Stimulated activated naive CD8-positive, alpha-beta T cell treated with anti-CD3 and anti-CD28 coated beads, Interleukin-15, amount 100 ng/mL, for 72 hours (primary cell): ENCODE measurements around the gene VWA3B.

Experiments used
- ATAC-seq: fragments of 150-1000 bp; cut with Tn5 transposase; 2 replicates; pipeline ENCODE4 v1.10.0; 2021; ENCODE audit warnings: mild to moderate bottlenecking, moderate library complexity
- DNase-seq, 2 donors: peaks; one replicate each; pipeline ENCODE4 v3.0.0; 2021 to 2022
- H3K27ac Mint-ChIP-seq, 2 donors: one replicate each; pipeline ENCODE4 v1.8.0; 2022; ENCODE audit warnings: mild to moderate bottlenecking in 2 of 2, mixed read lengths in 2 of 2, moderate library complexity in 2 of 2
- H3K27me3 Mint-ChIP-seq: one replicate; pipeline ENCODE4 v1.8.0; 2022; ENCODE audit warnings: mixed read lengths
- H3K4me1 Mint-ChIP-seq: one replicate; pipeline ENCODE4 v1.8.0; 2022; ENCODE audit warnings: mild to moderate bottlenecking, mixed read lengths
- H3K4me3 Mint-ChIP-seq, 2 donors: one replicate each; pipeline ENCODE4 v1.8.0; 2022; ENCODE audit warnings: mild to moderate bottlenecking in 2 of 2, mixed read lengths in 2 of 2, moderate library complexity in 1 of 2
- H3K9me3 Mint-ChIP-seq, 2 donors: one replicate each; pipeline ENCODE4 v1.8.0; 2022; ENCODE audit warnings: mixed read lengths in 2 of 2

VWA3B gene

DNA sequence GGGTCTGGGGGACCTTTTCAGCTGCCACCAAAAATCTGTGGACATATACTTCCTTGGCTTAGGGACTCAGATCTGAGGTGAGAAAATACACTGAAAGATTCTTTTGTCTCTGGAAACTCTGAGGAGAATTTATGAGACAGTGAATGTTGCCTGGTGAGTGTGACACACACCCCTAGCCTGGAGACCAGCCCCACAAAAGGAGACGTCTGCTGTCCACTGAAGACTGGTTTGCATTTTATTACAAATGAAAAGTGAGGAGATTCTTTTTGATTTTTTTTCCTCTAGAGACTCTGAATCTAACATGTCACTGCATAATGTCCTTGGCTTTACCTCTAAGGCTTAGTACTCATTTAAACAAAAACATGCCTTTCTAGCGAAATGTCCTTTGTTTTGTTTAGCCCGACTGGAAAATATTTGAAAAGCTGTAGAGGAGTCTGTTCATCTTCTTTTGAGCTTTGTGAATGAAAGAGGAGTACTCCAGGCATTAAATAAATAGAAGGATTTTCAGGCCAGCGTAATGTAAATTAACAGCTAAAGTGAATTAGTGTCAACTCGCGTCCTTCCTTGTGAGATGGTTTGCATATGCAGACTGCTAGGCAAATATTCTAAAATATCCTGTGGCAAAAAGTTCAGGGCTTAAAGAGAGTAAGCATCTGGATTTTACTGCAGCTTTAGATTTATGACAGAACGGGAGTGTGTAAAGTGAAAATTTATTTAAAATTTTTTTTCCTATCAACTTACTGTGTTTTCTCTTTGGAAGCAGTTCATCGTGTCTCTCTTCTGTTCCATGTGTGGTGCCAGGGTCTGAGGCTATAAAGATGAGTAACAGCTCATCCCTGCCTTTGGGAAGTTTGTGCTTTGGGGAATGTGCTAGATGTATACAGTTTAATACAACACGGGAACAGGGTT is 125.4 kb downstream of the VWA3B start:
- no peak for ATAC-seq
- no peak for DNase-seq
- H3K27me3 Mint-ChIP-seq = peaks cover 64% of the 10 kb centered on the region
- no peaks in the 10 kb centered on the region for H3K4me1 Mint-ChIP-seq
- H3K9me3 Mint-ChIP-seq = no peaks in the 10 kb centered on the region
- H3K27ac Mint-ChIP-seq = no peak overlapping the region
- no peak overlapping the region for H3K4me3 Mint-ChIP-seq

DNA sequence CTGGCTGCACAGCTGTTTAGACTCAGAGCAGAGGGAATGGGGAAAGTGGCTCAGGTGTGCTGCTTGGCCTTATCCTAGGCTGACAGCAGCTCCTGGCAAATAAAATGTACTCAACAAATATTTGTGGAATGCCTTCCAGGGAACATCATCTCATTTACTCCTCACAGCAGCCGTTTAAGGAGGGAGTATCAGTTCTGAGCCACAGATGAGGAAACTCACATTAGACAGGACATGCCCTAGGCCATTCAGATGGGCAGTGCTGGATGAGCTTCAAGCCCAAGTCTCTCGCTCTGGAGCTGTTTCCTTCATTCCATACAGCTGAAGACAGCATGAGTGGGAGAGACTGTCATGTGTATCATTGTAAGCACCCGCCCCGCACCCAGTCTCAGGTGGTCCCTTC is 129.6 kb downstream of the VWA3B start:
- H3K9me3 Mint-ChIP-seq = peaks cover 8 to 16% of the 10 kb centered on the region in 2 donors
- no peak for DNase-seq
- no peak overlapping the region for H3K4me3 Mint-ChIP-seq
- peaks cover 2% of the 10 kb centered on the region for H3K4me1 Mint-ChIP-seq
- no peak for ATAC-seq
- H3K27me3 Mint-ChIP-seq = peaks cover 58% of the 10 kb centered on the region
- H3K27ac Mint-ChIP-seq = no peak overlapping the region

DNA sequence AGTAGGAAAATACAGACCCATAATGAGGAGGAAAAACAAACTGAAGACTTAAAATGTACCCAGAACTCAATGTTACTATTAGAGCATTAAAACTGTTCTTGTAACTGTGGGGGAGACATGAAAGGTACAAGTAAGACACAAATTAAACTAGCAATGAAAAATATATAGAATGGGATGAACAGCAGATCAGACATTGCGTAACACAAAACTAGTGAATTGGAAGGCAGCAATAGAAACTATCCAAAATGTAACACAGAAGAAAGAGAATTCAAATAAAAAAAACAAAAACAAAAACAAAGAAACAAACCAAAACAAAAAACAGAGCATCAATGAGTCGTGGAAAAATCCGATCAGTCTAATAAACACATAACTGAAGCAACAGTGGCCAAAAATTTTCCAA is 132.2 kb downstream of the VWA3B start:
- peaks cover 55% of the 10 kb centered on the region for H3K27me3 Mint-ChIP-seq
- peaks cover 6% of the 10 kb centered on the region for H3K4me1 Mint-ChIP-seq
- H3K9me3 Mint-ChIP-seq = peaks cover 8 to 19% of the 10 kb centered on the region in 2 donors
- no peak for ATAC-seq
- no peak overlapping the region for H3K27ac Mint-ChIP-seq
- H3K4me3 Mint-ChIP-seq = no peak overlapping the region
- DNase-seq = no peak

DNA sequence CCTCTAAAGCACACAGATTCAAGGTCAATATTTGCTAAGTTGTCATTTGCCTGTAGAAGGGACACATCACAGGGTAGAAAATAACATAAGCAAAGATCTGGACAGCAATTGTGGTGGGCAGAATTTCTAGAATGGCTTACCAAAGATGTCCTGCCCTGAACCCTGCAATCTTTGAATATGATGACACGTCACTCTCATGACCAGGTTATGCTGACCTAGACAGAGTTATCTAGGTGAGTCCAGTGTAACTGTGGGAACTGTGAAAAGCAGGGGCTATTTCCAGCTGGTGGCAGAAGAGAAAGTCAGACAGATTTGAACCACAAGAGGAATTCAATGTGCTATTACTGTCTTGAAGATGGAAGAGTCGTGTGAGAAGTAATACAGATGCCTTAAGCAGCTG is 147.0 kb downstream of the VWA3B start:
- no peaks in the 10 kb centered on the region for H3K9me3 Mint-ChIP-seq
- no peak overlapping the region for H3K4me3 Mint-ChIP-seq

DNA sequence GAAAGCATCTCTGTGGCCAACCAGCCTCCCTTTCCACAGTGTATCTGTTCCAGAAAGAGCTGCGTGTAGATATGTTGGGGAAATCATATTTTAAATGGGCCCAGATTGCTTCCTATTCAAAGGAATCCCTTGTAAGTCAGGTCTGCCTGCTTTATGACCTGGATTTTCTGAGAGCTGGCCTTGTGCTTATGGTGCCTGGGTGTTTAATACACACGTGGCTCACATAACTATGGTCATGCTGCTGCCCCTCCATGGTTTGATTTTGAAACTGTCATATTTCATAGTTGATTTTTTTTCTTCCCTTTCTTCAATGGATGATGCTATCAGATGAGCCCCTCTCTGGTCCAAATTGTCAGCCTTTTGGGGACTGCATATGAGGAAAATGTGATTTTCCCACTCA is 147.8 kb downstream of the VWA3B start:
- peaks cover 14% of the 10 kb centered on the region for H3K27me3 Mint-ChIP-seq

More for the DNA sequence above, 147.0 kb downstream of the VWA3B start:
- H3K27me3 Mint-ChIP-seq = peaks cover 14% of the 10 kb centered on the region
- no peaks in the 10 kb centered on the region for H3K4me1 Mint-ChIP-seq
- no peak for DNase-seq
- ATAC-seq = no peak
- H3K27ac Mint-ChIP-seq = no peak overlapping the region

DNA sequence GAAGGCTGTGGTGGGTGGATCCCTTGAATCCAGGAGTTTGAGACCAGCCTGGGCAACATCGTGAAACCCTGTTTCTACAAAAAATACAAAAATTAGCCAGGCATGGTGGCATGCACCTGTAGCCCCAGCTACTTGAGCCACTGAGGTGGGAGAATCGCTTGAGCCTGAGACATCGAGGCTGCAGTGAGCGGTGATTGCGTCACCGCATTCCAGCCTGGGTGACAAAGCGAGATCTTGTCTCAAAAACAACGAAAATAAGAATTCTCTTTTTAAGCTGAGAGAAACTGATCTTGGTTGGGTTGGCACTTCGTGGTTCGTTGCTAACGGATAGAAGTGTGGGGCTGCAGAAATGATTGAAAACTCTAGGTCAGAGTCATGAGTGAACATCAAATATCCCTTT is 150.0 kb downstream of the VWA3B start:
- H3K27me3 Mint-ChIP-seq = peaks cover 32% of the 10 kb centered on the region
- DNase-seq (no peak), ATAC-seq (no peak)
- no peak overlapping the region for H3K27ac Mint-ChIP-seq
- H3K4me1 Mint-ChIP-seq = no peaks in the 10 kb centered on the region
- no peaks in the 10 kb centered on the region for H3K9me3 Mint-ChIP-seq
- no peak overlapping the region for H3K4me3 Mint-ChIP-seq

More for the DNA sequence above, 147.8 kb downstream of the VWA3B start:
- Mint-ChIP-seq H3K4me1 (no peaks in the 10 kb centered on the region), H3K9me3 (no peaks in the 10 kb centered on the region), H3K4me3 (no peak overlapping the region), H3K27ac (no peak overlapping the region)
- DNase-seq = no peak
- ATAC-seq = no peak

DNA sequence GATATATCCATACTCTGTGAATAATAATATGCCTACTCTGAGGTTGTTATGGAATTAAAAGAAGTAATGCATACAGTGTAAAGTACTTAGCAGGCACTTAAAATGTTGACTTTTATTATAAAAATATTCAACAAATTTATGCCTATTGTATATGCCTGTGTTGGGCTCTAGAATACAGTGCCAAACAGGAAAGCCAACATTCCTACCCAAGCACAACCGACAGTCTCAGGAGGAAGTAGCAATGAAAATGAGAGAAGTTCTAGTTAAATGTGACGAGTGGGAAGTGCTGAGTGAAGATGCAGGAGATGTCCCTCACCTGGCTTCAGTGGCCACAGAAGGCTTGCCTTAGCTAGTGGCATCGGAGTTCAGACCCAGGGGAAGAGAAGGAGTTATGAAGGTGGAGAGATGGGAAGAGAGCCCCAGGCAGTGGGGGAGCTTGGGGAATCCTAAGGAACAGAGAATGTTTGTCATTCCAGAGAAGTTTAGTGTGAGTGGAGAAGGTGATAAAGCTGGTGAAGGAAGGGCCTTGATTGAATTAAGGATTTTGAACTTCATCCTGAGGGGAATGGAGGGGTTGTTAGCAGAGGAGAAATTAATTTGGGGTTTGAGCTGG is 153.9 kb downstream of the VWA3B start:
- DNase-seq (no peak), ATAC-seq (no peak)
- no peaks in the 10 kb centered on the region for H3K4me1 Mint-ChIP-seq
- H3K27me3 Mint-ChIP-seq = peaks cover 47% of the 10 kb centered on the region
- no peak overlapping the region for H3K4me3 Mint-ChIP-seq
- H3K9me3 Mint-ChIP-seq = no peaks in the 10 kb centered on the region
- H3K27ac Mint-ChIP-seq = no peak overlapping the region

DNA sequence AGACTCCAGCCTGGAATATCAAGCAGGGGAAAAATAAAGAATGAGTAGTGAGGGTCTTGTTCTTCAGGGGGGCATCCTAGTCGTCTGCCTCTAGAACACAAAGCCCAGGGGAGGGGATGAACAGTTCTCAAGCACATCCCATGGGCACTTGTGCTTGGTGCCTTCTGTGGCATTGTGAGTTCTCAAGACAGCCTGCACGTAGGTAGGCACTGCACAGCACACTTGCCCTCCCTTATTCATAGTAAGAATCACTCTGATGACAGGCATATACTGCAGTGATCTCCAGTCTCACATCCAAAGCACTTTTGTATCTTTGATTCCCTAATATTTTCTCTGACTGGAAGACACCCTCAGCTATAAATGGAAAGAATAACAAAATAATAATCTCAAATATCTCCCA is 154.6 kb downstream of the VWA3B start:
- H3K27ac Mint-ChIP-seq = no peak overlapping the region
- no peak for DNase-seq
- ATAC-seq = no peak
- peaks cover 43% of the 10 kb centered on the region for H3K27me3 Mint-ChIP-seq
- H3K4me3 Mint-ChIP-seq = no peak overlapping the region
- H3K4me1 Mint-ChIP-seq = no peaks in the 10 kb centered on the region
- no peaks in the 10 kb centered on the region for H3K9me3 Mint-ChIP-seq

DNA sequence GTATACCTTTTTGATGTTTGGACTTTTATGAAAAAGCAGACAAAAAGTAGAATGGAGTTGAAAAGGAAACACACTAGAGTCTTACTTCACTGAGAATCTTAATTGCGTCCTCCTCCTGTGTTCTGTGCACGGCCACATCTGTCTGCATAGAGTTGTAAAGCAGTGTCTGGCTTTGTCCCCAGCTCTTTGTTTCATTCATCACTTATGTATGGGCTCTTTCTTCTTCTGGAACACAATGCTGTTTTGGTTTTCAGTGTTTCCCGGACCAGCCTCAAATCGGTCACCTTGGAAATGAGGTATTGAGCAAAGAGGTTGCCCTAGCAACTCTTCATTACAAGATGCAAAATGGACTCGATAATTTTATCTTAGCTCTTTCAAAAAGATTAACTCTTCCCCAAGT is 155.0 kb downstream of the VWA3B start:
- no peak for ATAC-seq
- Mint-ChIP-seq H3K4me3 (no peak overlapping the region), H3K9me3 (no peaks in the 10 kb centered on the region), H3K27me3 (peaks cover 38% of the 10 kb centered on the region), H3K27ac (no peak overlapping the region), H3K4me1 (no peaks in the 10 kb centered on the region)
- no peak for DNase-seq

DNA sequence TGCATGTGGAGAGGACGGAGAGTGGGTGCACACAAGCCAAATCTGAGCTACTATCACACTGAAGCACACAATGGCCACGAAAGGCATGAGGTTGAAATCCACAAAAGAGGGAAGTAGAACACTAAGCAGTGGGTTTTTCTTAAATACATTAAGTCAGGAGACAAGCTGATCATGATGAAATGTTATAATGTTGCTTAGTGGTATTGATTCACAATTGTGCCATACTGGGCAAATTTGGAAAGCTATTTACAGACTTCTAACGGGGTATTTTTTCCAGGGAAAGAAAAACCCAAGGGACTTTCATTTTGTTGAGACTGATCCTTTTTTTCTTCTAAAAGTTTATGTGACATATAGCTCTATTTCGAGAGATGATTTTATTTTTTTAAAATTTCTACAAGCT is 158.5 kb downstream of the VWA3B start:
- no peak for DNase-seq
- Mint-ChIP-seq H3K4me1 (no peaks in the 10 kb centered on the region), H3K9me3 (peaks cover 9 to 11% of the 10 kb centered on the region in 2 donors), H3K27me3 (peaks cover 30% of the 10 kb centered on the region), H3K27ac (no peak overlapping the region), H3K4me3 (no peak overlapping the region)
- no peak for ATAC-seq

DNA sequence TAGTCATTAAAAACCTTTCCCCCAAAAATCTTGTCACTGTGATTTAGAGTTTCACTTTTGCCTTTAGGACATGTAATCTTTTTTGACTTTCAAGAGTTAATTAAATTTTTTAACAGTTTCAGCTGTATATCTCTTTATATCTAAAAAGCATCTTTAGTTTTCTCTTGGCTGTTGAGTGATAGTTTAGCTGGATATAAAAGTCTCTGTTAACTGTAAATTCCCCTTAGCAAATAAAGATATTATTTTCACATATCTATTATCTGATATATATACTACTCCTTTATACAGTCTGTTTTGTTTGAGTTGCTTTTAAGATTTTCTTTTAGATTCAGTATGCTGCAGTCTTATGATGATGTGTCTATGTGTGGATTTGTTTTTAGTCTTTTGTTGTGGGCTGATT is 160.4 kb downstream of the VWA3B start:
- ATAC-seq = no peak

DNA sequence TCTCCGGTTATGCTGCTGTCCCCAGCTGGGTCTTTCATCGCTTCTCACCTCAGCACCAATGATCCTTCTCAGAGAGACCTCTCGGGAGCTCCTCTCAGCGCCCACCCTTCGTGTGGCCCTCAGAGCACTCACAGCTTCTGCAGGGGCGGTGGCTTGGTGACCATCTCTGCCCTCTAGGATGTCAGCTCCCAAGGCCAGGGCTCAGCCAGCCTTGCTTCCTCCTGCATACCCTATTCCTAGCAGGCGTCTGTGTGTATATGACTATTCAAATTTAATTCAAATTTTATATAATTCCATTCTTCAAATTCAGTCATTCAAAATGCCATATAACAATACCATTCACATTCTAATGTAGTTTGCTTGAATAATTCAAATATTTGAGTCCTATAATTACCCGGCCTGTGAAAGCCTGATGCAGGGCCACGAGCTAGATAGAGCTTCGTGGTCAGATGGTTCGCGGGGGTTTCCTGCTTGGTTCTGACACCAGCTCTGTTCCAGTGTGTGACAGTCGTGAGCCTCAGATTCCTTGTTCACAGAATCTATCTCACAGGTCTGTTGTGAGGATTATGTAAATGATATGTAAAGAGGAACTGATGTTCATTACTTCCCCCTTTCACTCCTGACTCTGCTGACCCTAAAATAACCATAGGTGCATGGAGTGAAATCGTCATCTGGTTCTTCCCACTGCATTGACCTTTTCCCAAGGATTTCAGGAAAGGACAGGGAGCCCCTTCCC is 165.2 kb downstream of the VWA3B start:
- H3K9me3 Mint-ChIP-seq = peaks cover 9 to 11% of the 10 kb centered on the region in 2 donors
- H3K4me1 Mint-ChIP-seq = no peaks in the 10 kb centered on the region
- no peak overlapping the region for H3K4me3 Mint-ChIP-seq
- H3K27me3 Mint-ChIP-seq = peaks cover 10% of the 10 kb centered on the region
- DNase-seq (no peak), ATAC-seq (no peak)
- H3K27ac Mint-ChIP-seq = no peak overlapping the region

More for the DNA sequence above, 160.4 kb downstream of the VWA3B start:
- H3K4me3 Mint-ChIP-seq = no peak overlapping the region
- H3K27me3 Mint-ChIP-seq = peaks cover 11% of the 10 kb centered on the region
- no peaks in the 10 kb centered on the region for H3K4me1 Mint-ChIP-seq
- peaks cover 9 to 11% of the 10 kb centered on the region in 2 donors for H3K9me3 Mint-ChIP-seq
- no peak overlapping the region for H3K27ac Mint-ChIP-seq
- DNase-seq = no peak

DNA sequence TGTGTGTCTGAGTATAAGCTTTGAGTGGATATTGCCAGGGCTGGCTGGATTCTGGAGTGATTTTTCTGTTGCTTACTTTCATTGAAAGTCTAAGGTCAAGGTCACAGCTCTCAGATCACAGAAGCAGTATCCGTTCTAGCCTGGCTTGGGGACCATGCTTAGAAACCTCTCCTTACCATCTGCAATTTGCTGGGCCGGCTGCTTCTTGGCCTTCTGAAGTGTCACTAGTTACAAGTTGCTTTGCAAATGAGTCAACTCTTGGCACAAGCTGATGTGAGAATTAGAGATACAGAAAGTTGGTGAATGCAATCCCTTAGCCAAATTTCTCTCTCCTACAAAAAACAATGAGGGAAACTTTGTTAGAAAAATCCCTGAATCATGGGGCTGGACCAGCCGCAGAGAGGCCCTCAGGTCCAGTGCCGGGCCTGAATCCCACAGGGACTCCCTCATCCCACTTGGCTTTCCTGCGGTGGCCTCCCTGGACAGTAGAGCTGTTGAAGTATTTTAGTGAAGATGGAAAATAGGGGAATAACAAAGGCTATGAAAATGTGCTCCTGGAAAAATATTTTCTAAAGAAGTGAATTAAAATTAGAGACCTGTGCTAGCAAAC is 166.6 kb downstream of the VWA3B start:
- Mint-ChIP-seq H3K4me3 (no peak overlapping the region), H3K27ac (no peak overlapping the region), H3K4me1 (no peaks in the 10 kb centered on the region), H3K27me3 (peaks cover 19% of the 10 kb centered on the region), H3K9me3 (peaks cover 4 to 5% of the 10 kb centered on the region in 2 donors)
- no peak for ATAC-seq
- no peak for DNase-seq

DNA sequence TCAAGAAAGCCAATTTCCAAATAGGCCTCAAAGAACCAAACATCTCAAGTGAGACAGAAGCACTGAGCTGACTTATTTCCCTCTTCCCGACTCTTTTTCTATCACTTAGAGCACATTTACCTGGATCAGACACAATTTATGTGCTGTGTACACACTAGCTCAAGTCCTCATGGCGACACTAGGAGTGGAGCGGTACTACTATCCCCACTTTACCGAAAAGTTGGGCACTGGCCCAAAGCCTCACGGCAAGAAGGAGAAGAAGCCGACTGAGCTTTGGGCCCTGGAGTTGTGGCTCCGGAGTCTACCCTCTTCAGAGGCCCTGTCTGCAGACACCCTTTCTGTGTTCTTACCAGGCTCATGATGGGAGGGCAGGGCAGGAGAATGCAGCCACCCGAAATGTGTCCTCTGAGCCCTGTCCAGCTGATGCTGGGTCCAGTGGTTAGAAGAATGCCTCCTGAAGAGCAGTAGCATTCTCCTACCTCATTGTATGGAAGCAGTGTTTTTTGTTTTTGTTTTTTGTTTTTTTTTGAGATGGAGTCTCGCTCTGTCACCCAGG is 167.6 kb downstream of the VWA3B start:
- no peaks in the 10 kb centered on the region for H3K9me3 Mint-ChIP-seq
- no peak for DNase-seq
- no peak for ATAC-seq
- H3K4me1 Mint-ChIP-seq = no peaks in the 10 kb centered on the region
- no peak overlapping the region for H3K27ac Mint-ChIP-seq
- H3K4me3 Mint-ChIP-seq = no peak overlapping the region
- H3K27me3 Mint-ChIP-seq = peaks cover 24% of the 10 kb centered on the region

DNA sequence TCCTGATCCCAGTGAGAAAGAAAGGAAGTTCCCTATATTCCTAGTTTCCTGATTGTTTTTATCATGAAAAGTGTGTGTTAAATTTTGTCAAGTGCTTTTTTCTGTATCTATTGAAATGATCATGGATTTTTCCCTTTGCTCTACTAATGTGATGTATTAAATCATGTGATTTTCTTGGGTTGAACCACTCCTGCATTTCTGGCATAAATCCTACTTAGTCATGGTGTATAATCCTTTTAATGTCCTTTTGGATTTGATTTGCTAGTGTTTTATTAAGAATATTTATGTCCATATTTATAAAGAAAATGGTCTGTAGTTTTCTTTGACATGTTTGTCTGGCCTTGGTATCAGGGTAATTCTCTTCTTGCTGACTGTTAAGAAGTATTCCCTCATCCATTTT is 171.9 kb downstream of the VWA3B start:
- Mint-ChIP-seq H3K9me3 (peaks cover 19 to 26% of the 10 kb centered on the region in 2 donors), H3K4me1 (no peaks in the 10 kb centered on the region), H3K27ac (no peak overlapping the region), H3K27me3 (peaks cover 44% of the 10 kb centered on the region), H3K4me3 (no peak overlapping the region)
- no peak for DNase-seq
- ATAC-seq = no peak
